NT2/D1 (cell line): ENCODE measurements around the gene ELK4.

ENCODE experiments used
- SUZ12 ChIP-seq: IDR thresholded peaks from 2 replicates; pipeline ENCODE4 v1.6.1; 2011; ENCODE audit not compliant: insufficient read length, insufficient read depth; ENCODE audit errors: extremely low read depth
- YY1 ChIP-seq: IDR thresholded peaks from 2 replicates; pipeline ENCODE4 v1.6.1; 2011; ENCODE audit not compliant: insufficient read length, insufficient read depth

DNA sequence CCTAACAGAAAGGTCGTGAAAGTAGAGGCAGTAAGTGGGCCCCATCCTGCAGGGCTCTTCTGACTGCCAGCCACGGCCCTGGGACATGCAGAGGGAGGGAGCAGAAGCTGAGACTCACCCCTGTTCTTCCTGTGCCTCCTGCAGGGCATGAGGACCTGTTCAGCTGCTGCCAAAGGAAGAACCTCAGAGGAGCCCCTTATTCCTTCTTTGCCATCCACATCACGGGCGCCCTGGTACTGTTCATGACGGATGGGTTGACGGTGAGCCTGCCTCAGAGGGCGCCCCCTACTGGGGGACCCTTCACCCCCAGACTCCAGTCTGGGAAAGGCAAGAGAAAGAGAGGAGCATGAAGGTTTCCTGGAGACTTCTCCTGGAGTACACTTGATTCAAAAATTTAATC is 47.1 kb downstream of the ELK4 start:
- TF ChIP-seq SUZ12 (no peak), YY1 (no peak)
